Spleen (tissue), 11 donors: ENCODE data around the gene C5orf63. TPM values are rescaled to one million over a fixed set of nuclear protein-coding genes. Genes with fewer than 3 reads are reported as not detected.

Experiments
- DNase-seq: peaks from one replicate; pipeline ENCODE4 v3.0.0-alpha.2; 2020
- H3K27ac ChIP-seq, 8 donors: fragments of 200-600 bp; sonication (generic) in 7 of 8; 1 replicate in 4 of 8; 2 replicates in 4 of 8; pipeline versions ENCODE4 v1.5.0 to v1.8.0; 2016 to 2021; ENCODE audit warnings: inconsistent platforms in 4 of 8, mild to moderate bottlenecking in 4 of 8, moderate library complexity in 1 of 8
- H3K27me3 ChIP-seq, 7 donors: fragments of 200-600 bp; sonication (generic) in 6 of 7; replicated peaks in 1 of 7; 1 replicate in 4 of 7; 2 replicates in 3 of 7; pipeline versions ENCODE4 v1.5.0 to v1.8.0; 2016 to 2021; ENCODE audit warnings: inconsistent platforms in 3 of 7, mild to moderate bottlenecking in 1 of 7
- H3K36me3 ChIP-seq, 6 donors: fragments of 200-600 bp; sonication (generic) in 5 of 6; 1 replicate in 4 of 6; 2 replicates in 2 of 6; pipeline versions ENCODE4 v1.5.0 to v1.8.0; 2016 to 2021; ENCODE audit warnings: inconsistent platforms in 2 of 6
- H3K4me1 ChIP-seq, 6 donors: fragments of 200-600 bp; sonication (generic) in 5 of 6; 1 replicate in 3 of 6; 2 replicates in 3 of 6; pipeline versions ENCODE4 v1.5.0 to v1.8.0; 2016 to 2021; ENCODE audit warnings: inconsistent platforms in 3 of 6
- H3K4me3 ChIP-seq, 8 donors: fragments of 200-600 bp; sonication (generic) in 7 of 8; 1 replicate in 4 of 8; 2 replicates in 4 of 8; pipeline versions ENCODE4 v1.5.0 to v1.8.0; 2016 to 2021; ENCODE audit warnings: inconsistent platforms in 4 of 8, mild to moderate bottlenecking in 4 of 8, moderate library complexity in 2 of 8
- H3K9me3 ChIP-seq, 8 donors: fragments of 200-600 bp; sonication (generic) in 7 of 8; 1 replicate in 4 of 8; 2 replicates in 4 of 8; pipeline versions ENCODE4 v1.5.0 to v1.8.0; 2016 to 2021; ENCODE audit warnings: inconsistent platforms in 4 of 8
- POLR2A ChIP-seq, 3 donors: fragments of 450-650 bp; IDR thresholded peaks; one replicate each; pipeline ENCODE4 v1.5.1; 2017; ENCODE audit warnings: antibody characterized with exemption in 3 of 3, mild to moderate bottlenecking in 1 of 3
- POLR2AphosphoS5 ChIP-seq, 3 donors: sonication (generic); formaldehyde crosslinking; IDR thresholded peaks; one replicate each; pipeline ENCODE4 v1.5.1; 2017; ENCODE audit warnings: antibody characterized with exemption in 3 of 3
- WGBS, 5 donors: extraction: QIAGEN DNeasy Blood & Tissue Kit in 3 of 5; methylation state at CpG; one replicate each; pipeline versions ENCODE4 v1.1.5 to v1.1.7; 2013 to 2018; 5-methylcytosine and 5-hydroxymethylcytosine counted together
- intact Hi-C: fragments of 100-400 bp; cut with DNase I; formaldehyde crosslinking; loops from one replicate; pipeline ENCODE4 v1.15.0; 2023; ENCODE audit warnings: low total_unique reads
- polyA plus RNA-seq, 3 donors: library from polyadenylated mRNA; stranded (reverse); fragments of 200-250 nt; gene quantifications; one replicate each; pipeline ENCODE4 v1.2.1, GENCODE V29; 2013
- total RNA-seq, 7 donors: library from RNA; depleted of rRNA in 3 of 7; stranded (reverse); fragments of >200 nt in 3 of 7; fragmentation: NEBNext Ultra II Directional in 4 of 7; extraction: Animal tissue kit (Norgen Biotek cat#: 25700) in 4 of 7; gene quantifications; one replicate each; pipeline versions ENCODE4 v1.1.0 to v1.2.1, GENCODE V29; 2016 to 2021
- TF ChIP-seq, protein P1 (sequence below), 11 experiments: fragments of 200-600 bp in 7 of 11; fragments of 450-650 bp in 4 of 11; sonication (generic) in 4 of 11; IDR thresholded peaks in 8 of 11; conservative IDR thresholded peaks in 3 of 11; 1 replicate in 7 of 11; 2 replicates in 4 of 11; pipeline versions ENCODE4 v1.4.0 to v1.8.0; 2016 to 2021; ENCODE audit warnings: antibody characterized with exemption in 11 of 11, inconsistent platforms in 4 of 11, mild to moderate bottlenecking in 1 of 11
- donor health status: healthy with polysubstance abuse.
- donor health status: DM: no; HTN: no; CAD: no; lungs with moderate emphysema.
- donor health status: DM: no; HTN: no; CAD: no.
- donor health status: Bipolar disorder and iron deficiency.
- donor health status: healthy.
- donor health status: DM: no; HTN: no; CAD: no.
- donor health status: DM: yes; HTN: yes; CAD: no.

C5orf63 gene
- total and polyA plus RNA-seq, 10 donors: 2.3 to 10.1 (median 4.8) TPM

- no peaks in the 10 kb centered on the region for H3K27me3 ChIP-seq
- no peak overlapping the region for H3K4me3 ChIP-seq
- no peaks in the 10 kb centered on the region for H3K4me1 ChIP-seq
- no peak overlapping the region for H3K27ac ChIP-seq
- H3K9me3 ChIP-seq: peaks cover 0 to 4% (median 0%) of the 10 kb centered on the region in 8 donors
- TF ChIP-seq POLR2AphosphoS5 (IDR thresholded peaks at IDR 0.05) (no peak), POLR2A (IDR thresholded peaks at IDR 0.05) (no peak)
- TF ChIP-seq, protein P1, sequence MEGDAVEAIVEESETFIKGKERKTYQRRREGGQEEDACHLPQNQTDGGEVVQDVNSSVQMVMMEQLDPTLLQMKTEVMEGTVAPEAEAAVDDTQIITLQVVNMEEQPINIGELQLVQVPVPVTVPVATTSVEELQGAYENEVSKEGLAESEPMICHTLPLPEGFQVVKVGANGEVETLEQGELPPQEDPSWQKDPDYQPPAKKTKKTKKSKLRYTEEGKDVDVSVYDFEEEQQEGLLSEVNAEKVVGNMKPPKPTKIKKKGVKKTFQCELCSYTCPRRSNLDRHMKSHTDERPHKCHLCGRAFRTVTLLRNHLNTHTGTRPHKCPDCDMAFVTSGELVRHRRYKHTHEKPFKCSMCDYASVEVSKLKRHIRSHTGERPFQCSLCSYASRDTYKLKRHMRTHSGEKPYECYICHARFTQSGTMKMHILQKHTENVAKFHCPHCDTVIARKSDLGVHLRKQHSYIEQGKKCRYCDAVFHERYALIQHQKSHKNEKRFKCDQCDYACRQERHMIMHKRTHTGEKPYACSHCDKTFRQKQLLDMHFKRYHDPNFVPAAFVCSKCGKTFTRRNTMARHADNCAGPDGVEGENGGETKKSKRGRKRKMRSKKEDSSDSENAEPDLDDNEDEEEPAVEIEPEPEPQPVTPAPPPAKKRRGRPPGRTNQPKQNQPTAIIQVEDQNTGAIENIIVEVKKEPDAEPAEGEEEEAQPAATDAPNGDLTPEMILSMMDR (IDR thresholded peaks at IDR 0.05 in 8 of 11, conservative IDR thresholded peaks at IDR 0.05 in 3 of 11): no peak
- no peaks in the 10 kb centered on the region for H3K36me3 ChIP-seq
- intact Hi-C loops: no loop called here
- DNase-seq: no peak
Observed at GRCh38 chr5:127101935-127102334, 28.6 kb upstream of the C5orf63 start.

DNA sequence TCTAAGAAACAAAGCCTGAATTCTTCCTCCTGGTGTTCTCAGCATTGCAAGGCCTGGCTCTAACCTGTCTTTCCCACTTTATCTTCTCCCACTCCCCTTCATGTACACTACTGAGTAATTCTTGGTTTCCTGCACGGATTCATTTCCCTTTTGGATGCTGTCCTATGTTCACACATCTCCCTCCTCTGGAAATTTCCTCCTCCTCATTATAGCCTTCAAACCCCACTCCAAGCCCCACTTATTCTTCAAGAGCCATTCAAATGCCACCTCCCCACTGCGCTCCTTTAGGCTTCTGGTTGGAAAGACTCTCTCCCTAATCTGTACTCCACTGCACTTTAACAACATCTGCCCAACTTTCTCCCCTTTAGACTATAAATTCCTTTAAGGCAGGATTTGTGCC, 28.2 kb upstream of the C5orf63 start:
- Histone ChIP-seq H3K4me3 (no peak overlapping the region), H3K9me3 (peaks cover 0 to 4% (median 0%) of the 10 kb centered on the region in 8 donors), H3K27ac (no peak overlapping the region), H3K36me3 (no peaks in the 10 kb centered on the region), H3K4me1 (no peaks in the 10 kb centered on the region), H3K27me3 (no peaks in the 10 kb centered on the region)
- no peak for DNase-seq
- 68 to 81% (median 71%) methylated on average over 2 of the region's 2 CpGs for WGBS, 5 donors
- intact Hi-C loops: no loop called here
- no peak for TF ChIP-seq POLR2AphosphoS5 (IDR thresholded peaks at IDR 0.05)
- TF ChIP-seq POLR2A (IDR thresholded peaks at IDR 0.05): no peak
- TF ChIP-seq, protein P1 (IDR thresholded peaks at IDR 0.05 in 8 of 11, conservative IDR thresholded peaks at IDR 0.05 in 3 of 11): no peak

DNA sequence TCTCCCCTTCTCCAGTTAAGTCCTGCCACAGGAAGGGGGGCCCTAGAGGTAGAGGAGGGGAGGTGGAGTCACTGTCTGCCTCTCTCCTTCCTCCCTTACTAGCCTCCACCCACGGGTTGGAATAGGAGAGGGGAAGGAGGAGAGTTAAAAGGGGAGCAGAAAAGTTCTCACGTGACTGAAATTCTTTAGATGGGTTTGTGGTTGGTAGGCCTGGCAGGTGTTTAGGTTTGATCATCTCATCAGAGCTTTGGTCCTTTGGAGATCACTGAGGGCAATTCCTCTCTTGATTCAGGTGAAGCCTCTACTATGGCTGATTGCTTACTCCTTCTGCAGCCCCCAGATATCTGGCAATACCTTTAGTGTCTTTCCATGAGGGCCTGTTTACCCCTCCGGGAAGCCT, 24.9 kb upstream of the C5orf63 start:
- H3K4me3 ChIP-seq: no peak overlapping the region
- 51 to 66% (median 59%) methylated on average over 3 of the region's 3 CpGs for WGBS, 5 donors
- no peaks in the 10 kb centered on the region for H3K36me3 ChIP-seq
- intact Hi-C loops: no loop called here
- TF ChIP-seq POLR2A (IDR thresholded peaks at IDR 0.05): no peak
- no peak for TF ChIP-seq POLR2AphosphoS5 (IDR thresholded peaks at IDR 0.05)
- TF ChIP-seq, protein P1 (IDR thresholded peaks at IDR 0.05 in 8 of 11, conservative IDR thresholded peaks at IDR 0.05 in 3 of 11): no peak
- H3K27me3 ChIP-seq: no peaks in the 10 kb centered on the region
- no peak overlapping the region for H3K27ac ChIP-seq
- no peaks in the 10 kb centered on the region for H3K9me3 ChIP-seq
- no peaks in the 10 kb centered on the region for H3K4me1 ChIP-seq
- DNase-seq: no peak

DNA sequence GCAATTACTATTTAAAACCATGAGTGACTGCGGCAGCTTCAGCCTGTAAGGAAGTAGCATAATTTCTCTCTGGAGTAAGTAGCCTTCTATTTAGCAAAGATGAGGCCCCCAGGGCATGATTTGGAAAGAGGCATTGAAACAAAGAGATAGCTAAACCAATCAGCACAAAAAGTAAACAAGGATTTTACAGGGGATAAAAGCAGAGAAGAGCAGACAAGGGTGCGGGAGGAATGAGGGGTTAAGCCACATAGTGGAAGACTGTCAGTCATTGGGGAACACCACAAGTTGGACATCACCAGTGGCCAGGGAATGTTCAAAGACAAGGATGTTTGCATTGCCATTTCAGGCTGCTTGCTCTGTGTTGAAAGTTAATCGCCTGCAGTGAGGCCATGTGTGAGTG, 24.0 kb upstream of the C5orf63 start:
- no peak for DNase-seq
- Histone ChIP-seq H3K27ac (no peak overlapping the region), H3K27me3 (no peaks in the 10 kb centered on the region), H3K36me3 (no peaks in the 10 kb centered on the region), H3K9me3 (no peaks in the 10 kb centered on the region), H3K4me1 (no peaks in the 10 kb centered on the region), H3K4me3 (no peak overlapping the region)
- intact Hi-C loops: no loop called here
- WGBS, 5 donors: 87 to 93% (median 89%) methylated on average over 3 of the region's 3 CpGs
- TF ChIP-seq, protein P1 (IDR thresholded peaks at IDR 0.05 in 8 of 11, conservative IDR thresholded peaks at IDR 0.05 in 3 of 11): no peak
- TF ChIP-seq POLR2AphosphoS5 (IDR thresholded peaks at IDR 0.05) (no peak), POLR2A (IDR thresholded peaks at IDR 0.05) (no peak)
